ENCODE measurements around the gene LTBP1. TPM values are rescaled to one million over a fixed set of nuclear protein-coding genes. Genes with fewer than 3 reads are reported as not detected.

LTBP1 gene
- total RNA-seq, 1 experiment from 2014 or later: 13.9 TPM

- Mint-ChIP-seq H3K4me3 (ENCODE audit: low read depth, unreplicated experiment) (no peak overlapping the region), H3K9me3 (ENCODE audit: low read depth, unreplicated experiment) (no peaks in the 10 kb centered on the region), H3K36me3 (ENCODE audit: insufficient read depth, unreplicated experiment) (no peaks in the 10 kb centered on the region), H3K4me1 (ENCODE audit: low read depth, unreplicated experiment) (no peaks in the 10 kb centered on the region), H3K27ac (ENCODE audit: unreplicated experiment) (no peak overlapping the region), H3K27me3 (ENCODE audit: unreplicated experiment) (no peaks in the 10 kb centered on the region)
- BruUV-seq (replicated peaks): no TSS peak
- TF ChIP-seq CTCF (IDR thresholded peaks at IDR 0.05; ENCODE audit: unreplicated experiment): no peak
- DNase-seq: no peak
- intact Hi-C loops (cut with micrococcal nuclease; ENCODE audit: unreplicated experiment): no loop called here
- CTCF ChIA-PET: no interaction called here
Measured at GRCh38 chr2:33115196-33115595, 168.4 kb downstream of the LTBP1 start.

- H3K4me3 Mint-ChIP-seq (ENCODE audit: low read depth, unreplicated experiment): no peak overlapping the region
- no peaks in the 10 kb centered on the region for H3K9me3 Mint-ChIP-seq (ENCODE audit: low read depth, unreplicated experiment)
- no peaks in the 10 kb centered on the region for H3K36me3 Mint-ChIP-seq (ENCODE audit: insufficient read depth, unreplicated experiment)
- BruUV-seq (replicated peaks): no TSS peak
- H3K27ac Mint-ChIP-seq (ENCODE audit: unreplicated experiment): no peak overlapping the region
- H3K4me1 Mint-ChIP-seq (ENCODE audit: low read depth, unreplicated experiment): no peaks in the 10 kb centered on the region
- no peak for TF ChIP-seq CTCF (IDR thresholded peaks at IDR 0.05; ENCODE audit: unreplicated experiment)
- H3K27me3 Mint-ChIP-seq (ENCODE audit: unreplicated experiment): no peaks in the 10 kb centered on the region
- intact Hi-C loops (cut with micrococcal nuclease; ENCODE audit: unreplicated experiment): no loop called here
- CTCF ChIA-PET: no interaction called here
- DNase-seq: no peak
Measured at GRCh38 chr2:33115728-33116127, 169.0 kb downstream of the LTBP1 start.

- CTCF ChIA-PET: no interaction called here
- no TSS peak for BruUV-seq (replicated peaks)
- intact Hi-C loops (cut with micrococcal nuclease; ENCODE audit: unreplicated experiment): no loop called here
- no peak for DNase-seq
- Mint-ChIP-seq H3K4me1 (ENCODE audit: low read depth, unreplicated experiment) (no peaks in the 10 kb centered on the region), H3K27ac (ENCODE audit: unreplicated experiment) (no peak overlapping the region), H3K36me3 (ENCODE audit: insufficient read depth, unreplicated experiment) (no peaks in the 10 kb centered on the region), H3K27me3 (ENCODE audit: unreplicated experiment) (no peaks in the 10 kb centered on the region), H3K4me3 (ENCODE audit: low read depth, unreplicated experiment) (no peak overlapping the region), H3K9me3 (ENCODE audit: low read depth, unreplicated experiment) (no peaks in the 10 kb centered on the region)
- no peak for TF ChIP-seq CTCF (IDR thresholded peaks at IDR 0.05; ENCODE audit: unreplicated experiment)
Measured at GRCh38 chr2:33116799-33117198, 170.0 kb downstream of the LTBP1 start.

- CTCF ChIA-PET: no interaction called here
- Mint-ChIP-seq H3K27ac (ENCODE audit: unreplicated experiment) (no peak overlapping the region), H3K9me3 (ENCODE audit: low read depth, unreplicated experiment) (no peaks in the 10 kb centered on the region), H3K4me3 (ENCODE audit: low read depth, unreplicated experiment) (no peak overlapping the region), H3K27me3 (ENCODE audit: unreplicated experiment) (no peaks in the 10 kb centered on the region), H3K36me3 (ENCODE audit: insufficient read depth, unreplicated experiment) (no peaks in the 10 kb centered on the region), H3K4me1 (ENCODE audit: low read depth, unreplicated experiment) (no peaks in the 10 kb centered on the region)
- TF ChIP-seq CTCF (IDR thresholded peaks at IDR 0.05; ENCODE audit: unreplicated experiment): no peak
- BruUV-seq (replicated peaks): no TSS peak
- intact Hi-C loops (cut with micrococcal nuclease; ENCODE audit: unreplicated experiment): no loop called here
- no peak for DNase-seq
Measured at GRCh38 chr2:33118651-33119050, 171.9 kb downstream of the LTBP1 start.

GRCh38 chr2:33121416-33121815 lies 174.7 kb downstream of the LTBP1 start:
- Mint-ChIP-seq H3K27ac (ENCODE audit: unreplicated experiment) (no peak overlapping the region), H3K4me3 (ENCODE audit: low read depth, unreplicated experiment) (no peak overlapping the region), H3K4me1 (ENCODE audit: low read depth, unreplicated experiment) (no peaks in the 10 kb centered on the region), H3K9me3 (ENCODE audit: low read depth, unreplicated experiment) (no peaks in the 10 kb centered on the region), H3K27me3 (ENCODE audit: unreplicated experiment) (no peaks in the 10 kb centered on the region), H3K36me3 (ENCODE audit: insufficient read depth, unreplicated experiment) (no peaks in the 10 kb centered on the region)
- CTCF ChIA-PET: no interaction called here
- TF ChIP-seq CTCF (IDR thresholded peaks at IDR 0.05; ENCODE audit: unreplicated experiment): no peak
- BruUV-seq (replicated peaks): no TSS peak
- intact Hi-C loops (cut with micrococcal nuclease; ENCODE audit: unreplicated experiment): no loop called here
- no peak for DNase-seq

Measured in Calu3 (cell line).